Mucosa of descending colon (tissue), 3 donors: ENCODE data around the gene CMSS1. TPM values are rescaled to one million over a fixed set of nuclear protein-coding genes. Genes with fewer than 3 reads are reported as not detected.
"Not testable (repeated sequence)": the region's sequence is repeated elsewhere in the genome, so short reads cannot be mapped to it uniquely, and the experiment has no call there.

ENCODE experiments used
- ATAC-seq: fragments of 200-7000 bp; cut with Tn5 transposase; one replicate; pipeline ENCODE4 v1.9.1; 2020; ENCODE audit warnings: mild to moderate bottlenecking, moderate library complexity
- DNase-seq, 3 donors: peaks; one replicate each; pipeline ENCODE4 v3.0.0-alpha.2; 2020
- H3K36me3 ChIP-seq: fragments of 200-600 bp; one replicate; pipeline ENCODE4 v1.8.0; 2021; ENCODE audit warnings: low read depth, mild to moderate bottlenecking
- H3K4me1 ChIP-seq: fragments of 200-600 bp; one replicate; pipeline ENCODE4 v1.8.0; 2021; ENCODE audit warnings: low read depth, mild to moderate bottlenecking
- H3K4me3 ChIP-seq: fragments of 200-600 bp; one replicate; pipeline ENCODE4 v1.8.0; 2021; ENCODE audit warnings: mild to moderate bottlenecking
- H3K9me3 ChIP-seq: fragments of 200-600 bp; one replicate; pipeline ENCODE4 v1.8.0; 2021; ENCODE audit warnings: mild to moderate bottlenecking
- CTCF ChIP-seq: fragments of 200-600 bp; IDR thresholded peaks from one replicate; pipeline ENCODE4 v1.8.0; 2022; ENCODE audit warnings: antibody characterized with exemption, mild to moderate bottlenecking
- intact Hi-C, 2 donors: fragments of 100-400 bp; cut with DNase I in 1 of 2; cut with micrococcal nuclease in 1 of 2; formaldehyde crosslinking; loops; one replicate each; pipeline versions ENCODE4 v1.11.0 to v1.11.1; 2022; cut with DNase I, micrococcal nuclease
- total RNA-seq, 3 donors: library from RNA; stranded (reverse); fragmentation: NEBNext Ultra II Directional in 2 of 3; extraction: Animal tissue kit (Norgen Biotek cat#: 25700) in 2 of 3; gene quantifications; one replicate each; pipeline versions ENCODE4 v1.2.1 to v1.2.4, GENCODE V29; 2021 to 2023
- donor health status: DM: no; HTN: no; CAD: no; lungs with moderate emphysema.
- donor health status: DM: no; HTN: no; CAD: no.
- donor health status: DM: no; HTN: yes; CAD: no.

The CMSS1 gene
- total RNA-seq, 3 donors from 2014 or later = 9.6 to 24.2 (median 13.8) TPM

GRCh38 chr3:99839613-99840012, 22.0 kb downstream of the CMSS1 start:
- Histone ChIP-seq H3K4me1 (peaks cover 16% of the 10 kb centered on the region), H3K36me3 (no peaks in the 10 kb centered on the region), H3K4me3 (no peak overlapping the region), H3K9me3 (no peaks in the 10 kb centered on the region)
- DNase-seq (no peak), ATAC-seq (no peak)
- no peak for TF ChIP-seq CTCF
- intact Hi-C loops = loop anchor here in 1 of 2 donors (5.0 kb wide), 1 partner anchor 418 kb away; no protein-coding TSS in a partner anchor

- H3K9me3 ChIP-seq, DNase-seq, H3K36me3 ChIP-seq, H3K4me3 ChIP-seq, ATAC-seq: not testable (repeated sequence)
- H3K4me1 ChIP-seq = peaks cover 14% of the 10 kb centered on the region
- intact Hi-C loops = loop anchor here in 1 of 2 donors (5.0 kb wide), 1 partner anchor 415 kb away; no protein-coding TSS in a partner anchor
These were observed 24.3 kb downstream of the CMSS1 start for GRCh38 chr3:99841949-99842348.

GRCh38 chr3:99842826-99843589, 25.3 kb downstream of the CMSS1 start:
- no peaks in the 10 kb centered on the region for H3K36me3 ChIP-seq
- ATAC-seq (peak; percentile 83), DNase-seq (peak in 1 of 3 donors; percentile 24)
- H3K4me1 ChIP-seq = peaks cover 4% of the 10 kb centered on the region
- peak; percentile 18 for TF ChIP-seq CTCF
- intact Hi-C loops = loop anchor here in 1 of 2 donors (5.0 kb wide), 1 partner anchor 414 kb away; no protein-coding TSS in a partner anchor
- no peak overlapping the region for H3K4me3 ChIP-seq
- H3K9me3 ChIP-seq = no peaks in the 10 kb centered on the region

GRCh38 chr3:99843590-99844258, 26.1 kb downstream of the CMSS1 start:
- no peak for TF ChIP-seq CTCF
- H3K4me1 ChIP-seq = no peaks in the 10 kb centered on the region
- DNase-seq (peak in 1 of 3 donors; percentile 28), ATAC-seq (peak; percentile 34)
- no peaks in the 10 kb centered on the region for H3K9me3 ChIP-seq
- H3K36me3 ChIP-seq = no peaks in the 10 kb centered on the region
- intact Hi-C loops = loop anchor here in 1 of 2 donors (5.0 kb wide), 1 partner anchor 414 kb away; no protein-coding TSS in a partner anchor
- H3K4me3 ChIP-seq = no peak overlapping the region

GRCh38 chr3:99845331-99845730, 27.7 kb downstream of the CMSS1 start:
- no peak for ATAC-seq
- TF ChIP-seq CTCF = no peak
- no peaks in the 10 kb centered on the region for H3K36me3 ChIP-seq
- no peak for DNase-seq
- no peaks in the 10 kb centered on the region for H3K9me3 ChIP-seq
- H3K4me3 ChIP-seq = no peak overlapping the region
- intact Hi-C loops = loop anchor here in 1 of 2 donors (5.0 kb wide), 1 partner anchor 412 kb away; no protein-coding TSS in a partner anchor
- H3K4me1 ChIP-seq = no peaks in the 10 kb centered on the region

- ATAC-seq (no peak), DNase-seq (no peak)
- Histone ChIP-seq H3K4me3 (no peak overlapping the region), H3K9me3 (no peaks in the 10 kb centered on the region), H3K36me3 (no peaks in the 10 kb centered on the region), H3K4me1 (no peaks in the 10 kb centered on the region)
- intact Hi-C loops = loop anchor here in 1 of 2 donors (5.0 kb wide), 1 partner anchor 411 kb away; no protein-coding TSS in a partner anchor
- no peak for TF ChIP-seq CTCF
These were observed 28.3 kb downstream of the CMSS1 start for GRCh38 chr3:99845999-99846398.
